IPS-11a (cell line): ENCODE measurements around the gene SOAT2.
"Not testable (repeated sequence)": the region's sequence is repeated elsewhere in the genome, so short reads cannot be mapped to it uniquely, and the experiment has no call there.

Experiments
- H3K4me3 ChIP-seq: one replicate; pipeline ENCODE4 v1.5.1; 2013; ENCODE audit warnings: low read depth, low read length, control low read depth

SOAT2 gene

DNA sequence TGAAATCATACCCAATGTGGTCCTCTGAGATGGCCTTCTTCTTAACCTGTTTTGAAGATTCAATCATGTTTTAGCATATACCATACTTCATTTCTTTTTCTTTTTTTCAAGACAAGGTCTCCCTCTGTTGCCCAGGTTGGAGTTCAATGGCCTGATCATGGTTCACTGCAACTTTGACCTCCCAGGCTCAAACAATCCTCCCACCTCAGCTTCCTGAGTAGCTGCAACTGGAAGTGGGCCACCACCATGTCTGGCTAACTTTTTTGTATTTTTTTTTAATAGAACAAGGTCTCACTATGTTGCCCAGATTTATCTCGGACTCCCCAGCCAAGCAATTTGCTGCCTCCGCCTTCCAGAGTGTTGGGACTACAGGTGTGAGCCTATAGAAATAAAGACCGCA is 30.4 kb downstream of the SOAT2 start:
- no peak overlapping the region for H3K4me3 ChIP-seq

DNA sequence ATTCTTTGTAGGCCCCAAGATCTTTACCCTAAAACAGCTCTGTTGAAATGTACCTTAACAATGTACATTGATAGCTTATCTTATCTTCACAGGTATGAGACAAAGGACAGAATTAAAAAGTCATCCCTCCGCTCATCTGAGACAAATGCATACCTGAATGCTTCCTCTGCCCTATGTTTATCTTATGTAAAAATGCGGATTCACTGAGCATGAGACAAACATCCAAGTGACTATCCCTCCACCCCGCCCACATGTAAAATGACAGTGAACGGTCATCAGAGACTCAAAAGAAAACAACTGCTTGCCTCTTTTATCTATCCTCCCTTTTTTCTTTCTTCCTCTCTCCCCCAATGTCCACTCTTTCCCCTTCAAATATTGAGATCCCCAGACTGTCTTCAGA is 40.1 kb downstream of the SOAT2 start:
- no peak overlapping the region for H3K4me3 ChIP-seq

DNA sequence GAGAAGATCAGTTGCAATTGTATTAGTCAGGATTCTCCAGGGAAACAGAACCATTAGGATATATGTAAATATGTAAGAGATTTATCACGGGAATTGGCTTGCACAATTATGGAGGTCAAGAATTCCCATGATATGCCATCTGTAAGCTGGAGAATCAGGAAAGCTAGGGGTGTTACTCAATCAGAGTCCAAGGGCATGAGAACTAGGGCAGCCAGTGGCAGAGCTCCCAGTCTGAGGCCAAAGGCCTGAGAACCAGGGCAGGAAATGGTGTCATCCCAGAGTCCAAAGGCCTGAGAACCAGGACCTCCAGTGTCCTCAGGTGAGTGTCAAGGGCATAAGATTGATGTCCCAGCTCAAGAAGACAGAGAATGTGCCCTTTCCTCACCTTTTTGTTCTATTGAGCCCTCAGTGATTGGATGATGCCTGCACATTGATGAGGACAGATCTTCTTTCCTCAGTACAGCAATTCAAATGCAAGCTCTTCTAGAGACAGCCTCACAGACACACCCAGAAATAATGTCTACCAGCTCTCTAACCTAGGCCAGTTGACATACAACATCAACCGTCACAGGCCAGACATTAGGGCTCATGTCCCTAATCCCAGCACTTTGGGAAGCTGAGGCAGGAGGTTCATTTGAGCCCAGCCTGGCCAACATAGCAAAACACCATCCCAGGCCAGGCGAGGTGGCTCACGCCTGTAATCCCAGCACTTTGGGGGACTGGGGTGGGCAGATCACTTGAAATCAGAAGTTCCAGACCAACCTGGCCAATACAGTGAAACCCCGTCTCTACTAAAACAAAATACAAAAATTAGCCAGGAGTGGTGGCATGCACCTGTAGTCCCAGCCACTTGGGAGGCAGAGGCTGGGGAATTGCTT is 42.3 kb downstream of the SOAT2 start:
- H3K4me3 ChIP-seq = no peak overlapping the region

DNA sequence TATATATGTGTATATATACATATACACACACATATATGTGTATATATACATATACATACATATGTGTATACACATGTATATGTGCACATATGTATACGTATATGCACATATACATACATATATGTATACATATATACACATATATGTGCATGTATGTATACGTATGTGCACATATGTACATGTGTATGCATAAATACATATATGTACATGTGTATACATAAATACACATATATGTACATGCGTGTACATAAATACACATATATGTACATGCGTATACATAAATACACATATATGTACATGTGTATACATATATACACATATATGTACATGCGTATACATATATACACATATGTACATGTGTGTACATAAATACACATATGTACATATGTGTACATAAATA is 43.9 kb downstream of the SOAT2 start:
- H3K4me3 ChIP-seq = no peak overlapping the region

DNA sequence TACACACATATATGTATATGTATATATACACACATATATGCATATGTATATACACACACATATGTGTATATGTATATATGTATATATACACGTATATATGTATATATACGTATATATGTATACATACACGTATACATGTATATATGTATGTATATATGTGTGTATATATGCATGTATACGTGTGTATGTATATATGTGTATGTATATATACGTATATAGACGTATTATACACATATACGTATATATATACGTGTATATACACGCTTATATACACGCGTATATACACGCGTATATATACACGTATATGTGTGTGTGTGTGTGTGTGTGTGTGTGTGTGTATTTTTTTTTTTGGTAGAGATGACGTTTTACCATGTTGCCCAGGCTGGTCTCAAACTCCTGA is 44.4 kb downstream of the SOAT2 start:
- no peak overlapping the region for H3K4me3 ChIP-seq

DNA sequence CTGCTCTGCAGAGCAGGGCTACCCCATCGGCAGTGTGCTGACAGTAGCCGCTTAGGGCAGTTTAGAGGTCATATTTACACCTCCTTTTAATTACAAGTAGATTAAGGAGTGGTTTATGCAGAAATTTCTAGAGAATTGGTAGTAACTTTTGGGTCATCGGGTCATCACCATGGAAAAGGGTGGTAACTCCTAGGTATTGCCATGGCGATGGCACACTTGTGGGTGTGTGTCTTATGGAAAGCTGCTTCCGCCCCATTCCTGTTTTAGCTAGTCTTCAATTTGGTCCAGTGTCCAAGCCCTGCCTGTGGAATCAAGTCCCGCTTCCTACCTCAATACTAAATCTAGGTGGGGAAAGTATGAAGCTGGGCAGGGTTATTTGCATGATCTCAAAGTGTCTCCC is 47.8 kb downstream of the SOAT2 start:
- H3K4me3 ChIP-seq = no peak overlapping the region

DNA sequence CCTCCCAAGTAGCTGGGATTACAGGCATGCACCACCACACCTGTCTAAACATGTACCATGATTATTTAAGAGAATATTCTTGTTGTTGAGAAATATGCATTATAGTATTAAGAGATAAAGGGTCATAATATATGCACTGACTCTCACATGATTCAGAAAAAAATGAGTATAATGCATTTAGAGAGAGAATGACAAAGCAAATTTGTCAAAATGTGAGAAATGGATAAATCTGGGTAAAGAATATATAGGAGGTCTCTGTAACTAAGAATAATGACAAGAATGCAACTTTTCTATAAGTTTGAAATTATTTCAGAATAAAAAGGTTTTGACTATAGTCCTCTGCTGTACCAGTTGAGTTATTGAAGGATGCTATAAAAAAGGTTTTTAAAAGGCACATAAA is 49.1 kb downstream of the SOAT2 start:
- H3K4me3 ChIP-seq = no peak overlapping the region

DNA sequence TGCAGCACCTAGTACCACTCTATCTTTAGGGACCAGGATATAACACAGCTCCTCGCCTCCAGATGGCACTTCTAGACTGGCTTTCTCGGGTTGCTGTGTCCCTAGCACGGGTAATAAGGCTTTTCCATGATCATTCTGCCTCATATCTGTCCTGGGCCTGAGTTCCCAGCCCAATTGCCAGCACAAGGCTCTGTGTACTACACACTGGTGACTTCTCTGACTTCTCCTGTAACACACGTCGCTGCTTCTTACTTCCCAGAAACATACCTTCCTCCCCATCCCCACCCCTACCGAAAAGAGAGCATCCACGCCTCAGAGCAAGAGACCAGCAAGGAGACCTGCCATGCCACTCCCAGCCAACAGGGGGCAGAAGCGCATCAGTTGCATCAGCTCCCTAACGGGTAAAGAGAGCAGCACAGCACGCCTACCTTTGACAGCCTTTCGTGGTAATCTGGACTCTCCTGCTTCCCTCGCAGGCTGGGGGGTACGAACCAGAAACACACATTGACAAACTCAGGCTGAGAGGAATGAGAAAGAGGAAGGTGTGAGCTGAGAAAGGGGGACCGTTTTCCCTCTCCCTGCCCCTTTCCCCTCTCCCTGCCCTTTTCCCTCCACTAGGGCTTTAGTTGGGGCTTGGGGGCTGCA is 56.0 kb downstream of the SOAT2 start:
- no peak overlapping the region for H3K4me3 ChIP-seq

DNA sequence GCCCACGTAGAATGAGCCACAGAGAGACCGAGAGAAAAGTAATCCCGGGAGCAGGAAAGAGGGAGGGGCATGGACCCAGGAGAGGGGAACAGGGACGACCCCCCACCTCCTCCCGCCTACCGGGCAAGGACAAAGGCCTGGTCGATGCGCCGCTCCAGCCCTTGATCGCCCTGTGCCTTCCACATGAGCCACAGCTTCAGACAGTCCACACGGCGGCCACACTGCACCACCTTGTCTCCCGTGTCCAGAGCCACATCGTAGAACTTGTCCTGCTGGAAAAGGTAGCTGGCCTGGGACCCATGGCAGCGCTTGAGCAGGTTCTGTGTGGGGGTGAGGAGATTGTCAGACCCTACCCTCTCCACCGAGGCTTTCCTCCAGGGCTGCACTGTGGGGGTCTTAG is 56.7 kb downstream of the SOAT2 start:
- H3K4me3 ChIP-seq = no peak overlapping the region

DNA sequence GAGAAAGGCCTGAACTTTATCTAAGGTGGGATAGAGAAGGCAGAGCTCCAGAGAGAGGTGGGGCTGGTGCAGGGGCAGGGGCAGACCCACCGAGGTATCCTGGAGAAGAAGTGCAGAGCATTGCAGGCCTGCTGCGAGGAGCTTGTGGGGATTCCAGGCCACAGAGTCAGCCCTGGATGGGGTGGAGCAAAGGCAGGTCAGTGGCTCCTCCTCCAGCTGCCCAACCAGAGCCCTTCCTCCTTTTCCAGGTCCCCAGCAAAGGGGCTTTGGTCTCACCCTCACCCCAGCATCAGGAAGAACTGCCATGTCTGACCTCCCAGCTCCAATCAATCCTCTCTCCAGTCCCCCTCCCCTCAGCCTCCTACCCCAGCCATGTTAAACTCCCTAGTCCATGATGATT is 57.4 kb downstream of the SOAT2 start:
- no peak overlapping the region for H3K4me3 ChIP-seq

DNA sequence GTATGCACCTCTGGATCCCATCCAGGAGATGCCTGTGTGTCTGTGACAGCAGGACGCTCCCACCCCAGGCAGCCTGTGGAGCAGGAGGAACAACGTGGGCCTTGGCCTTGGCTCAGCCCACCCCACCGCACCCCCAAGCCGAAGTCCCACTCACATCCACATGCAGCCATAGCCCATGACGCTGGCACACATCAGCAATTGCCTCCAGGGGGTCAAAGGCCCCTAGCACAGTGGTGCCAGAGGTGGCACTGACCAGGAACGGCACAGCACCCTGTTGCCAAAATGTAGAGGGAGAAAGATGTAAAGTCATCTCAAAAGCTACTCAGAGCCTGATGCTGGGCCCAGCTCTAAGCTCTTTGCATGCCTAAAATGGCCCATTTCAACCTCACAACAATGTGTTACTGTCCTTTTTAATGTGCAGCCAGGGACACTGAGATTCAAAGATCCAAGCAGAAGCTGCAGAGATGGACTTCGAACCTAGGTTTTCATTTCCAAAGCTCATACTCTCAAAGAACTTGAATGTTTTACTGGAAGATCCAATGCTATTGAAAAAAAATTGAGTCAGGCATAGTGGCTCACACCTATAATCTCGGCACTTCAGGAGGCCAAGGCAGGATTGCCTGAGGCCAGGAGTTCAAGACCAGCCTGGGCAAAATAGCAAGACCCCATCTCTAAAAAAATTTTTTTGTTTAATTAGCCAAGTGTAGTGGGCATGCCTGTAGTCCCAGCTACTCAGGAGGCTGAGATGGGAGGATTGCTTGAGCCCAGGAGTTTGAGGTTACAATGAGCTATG is 58.0 kb downstream of the SOAT2 start:
- H3K4me3 ChIP-seq = no peak overlapping the region

DNA sequence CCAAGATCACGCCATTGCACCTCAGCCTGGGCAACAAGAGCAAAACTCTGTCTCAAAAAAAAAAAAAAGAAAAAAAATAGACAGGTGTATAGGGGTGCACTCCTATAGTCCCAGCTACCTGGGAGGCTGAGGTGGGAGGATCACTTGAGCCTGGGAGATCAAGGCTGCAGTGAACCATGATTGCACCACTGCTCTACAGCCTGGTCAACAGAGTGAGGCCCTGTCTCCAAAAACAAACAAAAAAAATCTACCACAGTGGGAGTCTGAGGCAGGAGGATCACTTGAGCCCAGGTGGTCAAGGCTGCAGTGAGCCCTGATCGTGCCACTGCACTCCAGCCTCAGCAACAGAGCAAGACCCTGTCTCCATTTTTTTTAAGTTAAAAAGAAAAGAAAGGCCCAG is 59.7 kb downstream of the SOAT2 start:
- not testable (repeated sequence) for H3K4me3 ChIP-seq

DNA sequence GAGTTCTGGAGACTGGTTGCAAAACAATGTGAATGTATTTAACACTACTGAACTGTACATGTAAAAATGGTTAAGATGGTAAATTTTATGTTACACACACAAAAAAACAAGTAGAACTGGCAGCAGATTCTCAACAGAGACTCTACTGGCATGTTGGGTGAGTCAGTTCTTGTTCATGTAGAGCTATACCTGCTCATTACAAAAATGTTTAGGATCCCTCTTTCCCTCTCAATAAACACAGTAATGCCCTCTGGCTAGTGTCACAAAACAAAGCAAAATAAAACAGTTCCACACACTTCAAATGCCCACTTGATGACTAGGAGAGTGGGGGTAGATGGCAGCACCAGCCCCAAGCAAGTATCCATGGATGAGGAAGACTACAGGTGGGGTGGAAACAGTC is 63.6 kb downstream of the SOAT2 start:
- H3K4me3 ChIP-seq = no peak overlapping the region

DNA sequence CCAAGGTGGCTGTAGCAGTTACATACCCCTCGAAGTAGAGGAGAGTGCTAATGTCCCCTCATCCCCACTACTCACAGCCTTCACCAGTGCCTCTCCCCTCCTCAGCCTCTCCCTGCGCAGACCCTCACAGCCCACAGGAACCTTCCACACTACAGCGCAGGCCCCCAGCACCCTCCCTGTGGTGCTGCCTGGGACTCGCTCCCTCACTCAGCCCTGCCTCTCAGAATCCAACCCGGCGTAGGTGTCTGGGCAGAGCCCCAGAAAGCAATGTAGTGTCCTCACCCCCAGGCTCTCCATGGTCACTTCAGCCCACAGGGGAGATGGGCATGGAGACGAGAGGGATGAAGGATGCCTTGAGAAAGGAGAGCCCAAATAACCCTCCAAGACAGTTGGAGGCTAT is 66.4 kb downstream of the SOAT2 start:
- H3K4me3 ChIP-seq = no peak overlapping the region

DNA sequence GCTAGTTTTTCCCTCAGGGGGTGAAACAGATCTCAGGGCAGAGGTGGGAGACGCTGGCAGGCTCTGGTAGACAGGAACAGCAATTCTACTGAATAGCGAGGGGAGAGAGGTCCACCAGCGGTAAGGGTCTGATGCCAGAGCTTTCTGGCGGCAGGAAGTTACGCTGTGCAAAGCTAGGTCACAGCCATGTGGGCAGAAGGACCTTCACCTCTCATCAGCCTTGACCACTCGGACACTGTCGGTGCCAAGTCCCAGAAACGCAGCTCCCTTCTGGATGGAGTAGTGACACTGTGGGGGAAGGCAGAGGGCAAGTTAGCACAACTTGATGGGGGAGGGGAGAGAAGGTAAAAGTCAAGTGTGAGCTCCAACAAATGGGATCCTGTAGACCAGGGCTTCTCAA is 66.9 kb downstream of the SOAT2 start:
- no peak overlapping the region for H3K4me3 ChIP-seq

DNA sequence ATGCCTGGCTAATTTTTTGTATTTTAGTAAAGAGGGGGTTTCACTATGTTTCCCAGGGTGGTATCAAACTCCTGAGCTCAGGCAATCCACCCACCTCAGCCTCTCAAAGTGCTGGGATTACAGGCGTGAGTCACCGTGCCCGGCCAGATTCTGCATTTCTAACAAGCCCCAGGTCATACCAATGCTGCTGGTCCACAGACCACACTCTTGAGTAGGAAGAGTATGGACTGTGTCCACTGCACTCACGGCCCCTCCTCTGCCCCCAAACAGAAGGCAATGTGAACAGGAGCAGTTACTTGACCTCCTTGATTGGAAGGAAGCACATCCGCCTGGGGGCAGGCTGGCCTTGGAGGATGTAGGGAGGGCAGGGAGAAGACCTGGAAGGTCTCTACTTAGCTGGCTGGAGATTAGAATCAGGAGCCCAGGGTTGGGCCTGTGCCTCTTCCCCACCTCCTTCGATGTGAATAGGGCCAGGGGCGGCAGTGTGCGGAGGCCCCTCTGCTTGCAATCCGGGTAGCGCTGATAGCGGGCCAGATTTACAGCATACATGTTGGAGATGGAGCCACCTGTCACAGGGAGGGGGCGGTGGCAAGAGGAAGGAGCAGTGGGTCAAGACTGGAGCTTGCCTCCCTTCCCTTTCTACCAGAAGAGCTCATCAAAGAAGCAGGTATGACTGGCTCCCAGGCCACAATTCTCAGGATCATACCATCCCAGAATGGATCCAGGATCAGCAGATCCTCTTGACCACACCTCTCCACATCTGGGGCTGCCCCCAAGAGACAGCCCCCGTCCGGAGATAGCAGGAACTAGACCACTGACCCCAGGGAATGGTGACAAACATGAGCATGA is 67.8 kb downstream of the SOAT2 start:
- no peak overlapping the region for H3K4me3 ChIP-seq

DNA sequence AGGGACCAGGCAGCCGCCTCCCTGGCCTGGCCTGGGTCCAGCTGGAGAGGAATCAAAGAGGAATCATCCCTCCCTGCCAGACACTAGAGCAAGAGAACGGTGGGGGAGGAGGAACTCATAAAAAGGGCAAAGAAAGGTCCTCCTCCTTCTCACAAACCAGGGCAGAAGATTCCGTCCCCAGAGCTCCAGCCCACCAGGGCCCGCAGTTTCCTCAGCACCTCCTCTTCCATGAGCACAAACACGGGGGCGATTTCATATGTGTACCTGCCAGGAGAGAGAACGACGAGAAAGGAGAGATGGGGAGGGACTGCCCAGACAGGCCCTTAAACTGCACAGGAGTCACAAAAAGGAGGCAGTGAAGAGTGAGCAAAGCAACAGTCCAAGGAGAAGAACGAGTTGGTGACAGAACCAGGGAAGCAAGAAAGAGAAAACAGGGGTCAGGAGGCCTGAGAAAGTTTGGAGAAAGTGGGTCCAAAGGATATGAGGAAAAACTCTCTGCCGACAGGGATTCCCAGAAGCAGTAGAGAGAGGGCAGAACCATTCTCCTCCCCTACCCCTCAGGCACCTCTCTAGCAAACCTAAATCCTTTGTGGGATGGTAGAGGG is 68.5 kb downstream of the SOAT2 start:
- H3K4me3 ChIP-seq = no peak overlapping the region

DNA sequence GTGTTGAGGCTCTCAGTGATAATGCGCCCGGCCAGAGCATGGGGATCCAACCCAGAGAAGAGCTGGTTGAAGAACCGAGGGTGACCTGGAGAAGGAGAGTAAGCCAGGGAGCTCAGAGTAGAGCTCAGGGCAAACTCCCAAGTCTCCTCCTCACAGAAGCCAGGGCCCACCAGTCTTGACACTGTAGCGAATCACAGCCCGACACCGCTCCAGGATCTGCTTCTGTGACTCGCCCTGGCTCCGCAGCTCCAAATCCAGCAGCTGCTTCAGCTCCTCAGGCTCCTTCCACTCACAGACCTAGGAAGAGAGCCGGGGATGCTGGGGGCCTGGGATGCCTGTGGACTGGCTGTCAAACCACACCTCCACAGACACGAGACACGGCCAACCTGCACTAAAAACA is 69.1 kb downstream of the SOAT2 start:
- no peak overlapping the region for H3K4me3 ChIP-seq

DNA sequence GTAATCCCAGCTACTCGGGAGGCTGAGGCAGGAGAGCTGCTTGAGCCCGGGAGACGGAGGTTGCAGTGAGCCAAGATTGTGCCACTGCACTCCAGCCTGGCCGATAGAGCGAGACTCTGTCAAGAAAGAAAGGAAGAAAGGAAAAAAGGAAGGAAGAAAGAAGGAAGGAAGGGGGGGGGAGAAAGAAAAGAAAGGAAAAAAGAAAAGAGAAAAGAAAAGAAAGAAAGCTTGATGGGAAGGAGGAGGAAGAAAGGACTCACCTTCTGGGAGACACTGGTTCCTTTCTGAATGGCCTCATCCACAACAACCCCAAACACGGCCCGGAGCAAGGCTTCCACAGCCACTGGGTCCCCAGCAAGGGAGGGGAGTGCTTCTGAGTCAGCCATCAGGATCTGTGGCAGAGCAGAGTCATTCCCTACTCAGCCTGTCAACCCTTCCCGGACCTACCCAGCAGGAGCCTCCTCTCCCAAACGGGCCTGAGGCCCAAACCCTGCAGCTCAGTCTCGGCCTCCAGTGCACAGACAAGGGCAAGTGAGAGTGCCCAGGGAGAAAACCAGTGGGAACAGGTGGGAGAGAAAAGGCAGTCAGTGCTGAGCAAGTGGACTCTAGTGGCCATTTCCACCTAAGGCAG is 69.9 kb downstream of the SOAT2 start:
- no peak overlapping the region for H3K4me3 ChIP-seq
